Effector memory CD4-positive, alpha-beta T cell (primary cell): ENCODE measurements around the gene MEGF8.

Source experiments
- DNase-seq, 3 donors: peaks; one replicate each; pipeline ENCODE4 v3.0.0-alpha.2; 2020
- H3K27ac ChIP-seq: 2 replicates; pipeline ENCODE4 v1.7.0; 2013; ENCODE audit warnings: mild to moderate bottlenecking, low read length, moderate library complexity; ENCODE audit not compliant: insufficient read depth, poor library complexity, severe bottlenecking
- H3K27me3 ChIP-seq: replicated peaks from 2 replicates; pipeline ENCODE4 v1.7.0; 2013; ENCODE audit warnings: mild to moderate bottlenecking, low read length; ENCODE audit not compliant: insufficient read depth, control insufficient read depth, poor library complexity, severe bottlenecking
- H3K36me3 ChIP-seq: 2 replicates; pipeline ENCODE4 v1.7.0; 2013; ENCODE audit warnings: mild to moderate bottlenecking, low read length, moderate library complexity; ENCODE audit not compliant: control insufficient read depth, insufficient read depth
- H3K4me1 ChIP-seq: 2 replicates; pipeline ENCODE4 v1.7.0; 2013; ENCODE audit warnings: low read length, mild to moderate bottlenecking; ENCODE audit not compliant: control insufficient read depth, insufficient read depth, poor library complexity, severe bottlenecking
- H3K4me3 ChIP-seq: 2 replicates; pipeline ENCODE4 v1.7.0; 2013; ENCODE audit warnings: low read length, low read depth, mild to moderate bottlenecking; ENCODE audit not compliant: insufficient read depth, poor library complexity, severe bottlenecking
- H3K9me3 ChIP-seq: 2 replicates; pipeline ENCODE4 v1.7.0; 2013; ENCODE audit warnings: mild to moderate bottlenecking, low read length, moderate library complexity; ENCODE audit not compliant: control insufficient read depth

Gene MEGF8

GRCh38 chr19:42287017-42287826 is 38.2 kb upstream of the MEGF8 start:
- H3K27ac ChIP-seq: no peak overlapping the region
- peaks cover 25% of the 10 kb centered on the region for H3K4me1 ChIP-seq
- DNase-seq: no peak

GRCh38 chr19:42287827-42288107 is 37.7 kb upstream of the MEGF8 start:
- H3K36me3 ChIP-seq: peaks cover 59% of the 10 kb centered on the region
- peaks cover 20% of the 10 kb centered on the region for H3K4me1 ChIP-seq
- no peaks in the 10 kb centered on the region for H3K27me3 ChIP-seq
- no peaks in the 10 kb centered on the region for H3K9me3 ChIP-seq
- H3K4me3 ChIP-seq: no peak overlapping the region
- H3K27ac ChIP-seq: no peak overlapping the region
- DNase-seq: no peak

More at GRCh38 chr19:42287017-42287826, 38.2 kb upstream of the MEGF8 start:
- Histone ChIP-seq H3K9me3 (no peaks in the 10 kb centered on the region), H3K27me3 (no peaks in the 10 kb centered on the region), H3K36me3 (peaks cover 53% of the 10 kb centered on the region), H3K4me3 (no peak overlapping the region)

- Histone ChIP-seq H3K27ac (no peak overlapping the region), H3K9me3 (no peaks in the 10 kb centered on the region), H3K4me3 (no peak overlapping the region), H3K27me3 (no peaks in the 10 kb centered on the region), H3K4me1 (peaks cover 14% of the 10 kb centered on the region), H3K36me3 (peaks cover 65% of the 10 kb centered on the region)
- no peak for DNase-seq
These were observed 37.0 kb upstream of the MEGF8 start for GRCh38 chr19:42288387-42288786.

- no peaks in the 10 kb centered on the region for H3K9me3 ChIP-seq
- peaks cover 14% of the 10 kb centered on the region for H3K4me1 ChIP-seq
- H3K4me3 ChIP-seq: no peak overlapping the region
- peaks cover 71% of the 10 kb centered on the region for H3K36me3 ChIP-seq
- H3K27me3 ChIP-seq: no peaks in the 10 kb centered on the region
- H3K27ac ChIP-seq: no peak overlapping the region
- no peak for DNase-seq
These were observed 36.4 kb upstream of the MEGF8 start for GRCh38 chr19:42288881-42289555.

- Histone ChIP-seq H3K4me3 (no peak overlapping the region), H3K27ac (no peak overlapping the region), H3K36me3 (peaks cover 77% of the 10 kb centered on the region), H3K27me3 (no peaks in the 10 kb centered on the region), H3K9me3 (no peaks in the 10 kb centered on the region), H3K4me1 (peaks cover 14% of the 10 kb centered on the region)
- no peak for DNase-seq
These were observed 35.8 kb upstream of the MEGF8 start for GRCh38 chr19:42289556-42290041.

GRCh38 chr19:42290136-42290522 is 35.3 kb upstream of the MEGF8 start:
- Histone ChIP-seq H3K27me3 (no peaks in the 10 kb centered on the region), H3K27ac (no peak overlapping the region), H3K9me3 (no peaks in the 10 kb centered on the region), H3K36me3 (peaks cover 79% of the 10 kb centered on the region), H3K4me1 (peaks cover 10% of the 10 kb centered on the region), H3K4me3 (no peak overlapping the region)
- DNase-seq: no peak

- Histone ChIP-seq H3K27me3 (no peaks in the 10 kb centered on the region), H3K27ac (no peak overlapping the region), H3K36me3 (peaks cover 79% of the 10 kb centered on the region), H3K9me3 (no peaks in the 10 kb centered on the region), H3K4me1 (peaks cover 5% of the 10 kb centered on the region), H3K4me3 (no peak overlapping the region)
- DNase-seq: peak; percentile 43 to 53 (median 48)
These were observed 34.7 kb upstream of the MEGF8 start for GRCh38 chr19:42290523-42291434.

- H3K36me3 ChIP-seq: peaks cover 79% of the 10 kb centered on the region
- H3K4me1 ChIP-seq: peaks cover 5% of the 10 kb centered on the region
- no peaks in the 10 kb centered on the region for H3K27me3 ChIP-seq
- DNase-seq: no peak
- H3K9me3 ChIP-seq: no peaks in the 10 kb centered on the region
- no peak overlapping the region for H3K4me3 ChIP-seq
- no peak overlapping the region for H3K27ac ChIP-seq
These were observed 34.0 kb upstream of the MEGF8 start for GRCh38 chr19:42291435-42291810.

GRCh38 chr19:42292042-42292960 is 33.1 kb upstream of the MEGF8 start:
- Histone ChIP-seq H3K4me3 (no peak overlapping the region), H3K27ac (no peak overlapping the region), H3K9me3 (no peaks in the 10 kb centered on the region), H3K4me1 (peaks cover 5% of the 10 kb centered on the region), H3K36me3 (peaks cover 71% of the 10 kb centered on the region), H3K27me3 (no peaks in the 10 kb centered on the region)
- no peak for DNase-seq
